Measurements from ENCODE around the gene TUBA4A. TPM values are rescaled to one million over a fixed set of nuclear protein-coding genes. Genes with fewer than 3 reads are reported as not detected.

The TUBA4A gene
- total RNA-seq, 1 donor from 2014 or later: 35.0 TPM

- Histone ChIP-seq H3K27ac (peak overlapping the region; percentile 91), H3K9me3 (no peaks in the 10 kb centered on the region), H3K36me3 (peaks cover 28% of the 10 kb centered on the region), H3K4me1 (peaks cover 76% of the 10 kb centered on the region), H3K4me3 (peak overlapping the region; percentile 41), H3K27me3 (ENCODE audit: low read depth) (no peaks in the 10 kb centered on the region)
- intact Hi-C loops (cut with DNase I): no loop called here
- no peak for TF ChIP-seq CTCF (IDR thresholded peaks at IDR 0.05)
- ATAC-seq: no peak
- DNase-seq: no peak
These were observed 3.5 kb downstream of the TUBA4A start for GRCh38 chr2:219250049-219250781.

- TF ChIP-seq CTCF (IDR thresholded peaks at IDR 0.05): no peak
- Histone ChIP-seq H3K9me3 (no peaks in the 10 kb centered on the region), H3K36me3 (peaks cover 28% of the 10 kb centered on the region), H3K4me1 (peaks cover 76% of the 10 kb centered on the region), H3K4me3 (peak overlapping the region; percentile 41), H3K27ac (peak overlapping the region; percentile 91), H3K27me3 (ENCODE audit: low read depth) (no peaks in the 10 kb centered on the region)
- ATAC-seq: peak; percentile 51 to 68
- intact Hi-C loops (cut with DNase I): no loop called here
- DNase-seq: peak; percentile 88
These were observed 4.3 kb downstream of the TUBA4A start for GRCh38 chr2:219249203-219249980.

- Histone ChIP-seq H3K36me3 (peaks cover 28% of the 10 kb centered on the region), H3K27me3 (ENCODE audit: low read depth) (no peaks in the 10 kb centered on the region), H3K27ac (peak overlapping the region; percentile 91), H3K4me1 (peaks cover 75% of the 10 kb centered on the region), H3K4me3 (peak overlapping the region; percentile 41), H3K9me3 (no peaks in the 10 kb centered on the region)
- intact Hi-C loops (cut with DNase I): no loop called here
- ATAC-seq: no peak
- no peak for DNase-seq
- no peak for TF ChIP-seq CTCF (IDR thresholded peaks at IDR 0.05)
These were observed 4.9 kb downstream of the TUBA4A start for GRCh38 chr2:219248845-219249202.

- peak overlapping the region; percentile 91 for H3K27ac ChIP-seq
- intact Hi-C loops (cut with DNase I): no loop called here
- peaks cover 75% of the 10 kb centered on the region for H3K4me1 ChIP-seq
- no peak for DNase-seq
- H3K4me3 ChIP-seq: peak overlapping the region; percentile 3
- H3K9me3 ChIP-seq: no peaks in the 10 kb centered on the region
- no peaks in the 10 kb centered on the region for H3K27me3 ChIP-seq (ENCODE audit: low read depth)
- peaks cover 28% of the 10 kb centered on the region for H3K36me3 ChIP-seq
- TF ChIP-seq CTCF (IDR thresholded peaks at IDR 0.05): no peak
- peak in 1 of 2 donors; percentile 5 for ATAC-seq
These were observed 5.8 kb downstream of the TUBA4A start for GRCh38 chr2:219247678-219248642.

GRCh38 chr2:219246559-219246958 lies 7.2 kb downstream of the TUBA4A start:
- ATAC-seq (no peak), DNase-seq (no peak)
- Histone ChIP-seq H3K36me3 (peaks cover 28% of the 10 kb centered on the region), H3K27ac (peak overlapping the region; percentile 98), H3K4me3 (no peak overlapping the region), H3K4me1 (peaks cover 67% of the 10 kb centered on the region), H3K27me3 (ENCODE audit: low read depth) (no peaks in the 10 kb centered on the region), H3K9me3 (no peaks in the 10 kb centered on the region)
- no peak for TF ChIP-seq CTCF (IDR thresholded peaks at IDR 0.05)
- intact Hi-C loops (cut with DNase I): no loop called here
